GM13976 (cell line): ENCODE results near the gene DNAH1.
A peak's percentile ranks its signal among the peaks of the same experiment; 100 is the strongest.

Experiments used
- DNase-seq: peaks from one replicate; pipeline ENCODE4 v3.0.0; 2012; ENCODE audit warnings: low spot score
- in situ Hi-C: fragments of 300-500 bp; cut with MboI; formaldehyde crosslinking; loops from one replicate; pipeline ENCODE4 v1.12.0; 2022; ENCODE audit warnings: low sequenced_read_pairs, mixed read lengths, inconsistent platforms; ENCODE audit not compliant: unreplicated experiment
- TF ChIP-seq, protein P1 (sequence below): IDR thresholded peaks from 2 replicates; pipeline ENCODE4 v1.5.1; 2012; ENCODE audit warnings: borderline replicate concordance, mild to moderate bottlenecking; ENCODE audit not compliant: insufficient read depth; ENCODE audit errors: extremely low read depth, missing control alignments, control extremely low read depth

DNAH1 gene

DNA sequence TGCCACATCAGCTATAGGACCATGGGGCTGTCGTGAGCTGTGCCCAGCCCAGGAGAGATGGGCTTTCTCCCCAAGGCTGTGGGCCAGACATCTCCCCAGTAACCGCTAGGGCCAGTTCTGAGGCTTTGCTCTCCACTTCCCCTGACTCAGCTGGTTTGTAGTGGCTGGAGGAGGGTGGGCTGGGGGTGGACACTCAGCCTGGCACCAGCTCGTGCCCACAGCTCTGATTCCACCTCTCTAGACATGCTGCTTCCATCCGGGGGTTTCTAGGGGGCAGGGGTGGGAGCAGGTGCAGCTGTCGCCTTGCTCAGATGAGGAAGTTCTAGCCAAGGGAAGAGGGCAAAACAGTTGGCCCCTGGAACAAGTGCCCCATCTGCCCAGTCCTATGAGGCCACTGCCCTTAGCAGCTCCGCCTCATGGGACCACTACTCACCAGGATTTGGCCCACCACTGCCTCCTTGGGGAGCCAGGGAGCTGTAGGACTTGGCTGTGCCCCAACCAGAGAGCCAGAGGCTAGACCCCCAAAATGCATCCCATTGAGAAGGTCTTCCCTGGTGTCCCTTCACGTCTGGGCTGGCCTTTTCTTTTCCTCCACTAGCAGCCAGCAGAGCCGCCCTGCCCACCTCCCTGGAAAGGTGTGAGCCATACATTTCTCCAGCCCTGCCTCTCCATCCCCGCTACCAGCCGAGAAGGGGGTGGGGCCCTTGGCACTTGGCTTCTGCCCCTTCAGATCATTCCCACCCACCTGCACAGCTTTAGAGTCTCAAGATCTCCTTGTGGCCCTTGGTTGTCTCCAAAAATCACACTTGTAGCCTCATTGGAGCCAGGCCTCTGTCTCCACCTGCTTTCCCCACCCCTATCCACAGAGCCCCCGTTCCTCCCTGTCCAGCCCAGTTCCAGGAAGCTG lies 18.6 kb upstream of the DNAH1 start:
- TF ChIP-seq, protein P1, sequence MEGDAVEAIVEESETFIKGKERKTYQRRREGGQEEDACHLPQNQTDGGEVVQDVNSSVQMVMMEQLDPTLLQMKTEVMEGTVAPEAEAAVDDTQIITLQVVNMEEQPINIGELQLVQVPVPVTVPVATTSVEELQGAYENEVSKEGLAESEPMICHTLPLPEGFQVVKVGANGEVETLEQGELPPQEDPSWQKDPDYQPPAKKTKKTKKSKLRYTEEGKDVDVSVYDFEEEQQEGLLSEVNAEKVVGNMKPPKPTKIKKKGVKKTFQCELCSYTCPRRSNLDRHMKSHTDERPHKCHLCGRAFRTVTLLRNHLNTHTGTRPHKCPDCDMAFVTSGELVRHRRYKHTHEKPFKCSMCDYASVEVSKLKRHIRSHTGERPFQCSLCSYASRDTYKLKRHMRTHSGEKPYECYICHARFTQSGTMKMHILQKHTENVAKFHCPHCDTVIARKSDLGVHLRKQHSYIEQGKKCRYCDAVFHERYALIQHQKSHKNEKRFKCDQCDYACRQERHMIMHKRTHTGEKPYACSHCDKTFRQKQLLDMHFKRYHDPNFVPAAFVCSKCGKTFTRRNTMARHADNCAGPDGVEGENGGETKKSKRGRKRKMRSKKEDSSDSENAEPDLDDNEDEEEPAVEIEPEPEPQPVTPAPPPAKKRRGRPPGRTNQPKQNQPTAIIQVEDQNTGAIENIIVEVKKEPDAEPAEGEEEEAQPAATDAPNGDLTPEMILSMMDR = no peak
- no peak for DNase-seq
- in situ Hi-C loops = no loop called here

DNA sequence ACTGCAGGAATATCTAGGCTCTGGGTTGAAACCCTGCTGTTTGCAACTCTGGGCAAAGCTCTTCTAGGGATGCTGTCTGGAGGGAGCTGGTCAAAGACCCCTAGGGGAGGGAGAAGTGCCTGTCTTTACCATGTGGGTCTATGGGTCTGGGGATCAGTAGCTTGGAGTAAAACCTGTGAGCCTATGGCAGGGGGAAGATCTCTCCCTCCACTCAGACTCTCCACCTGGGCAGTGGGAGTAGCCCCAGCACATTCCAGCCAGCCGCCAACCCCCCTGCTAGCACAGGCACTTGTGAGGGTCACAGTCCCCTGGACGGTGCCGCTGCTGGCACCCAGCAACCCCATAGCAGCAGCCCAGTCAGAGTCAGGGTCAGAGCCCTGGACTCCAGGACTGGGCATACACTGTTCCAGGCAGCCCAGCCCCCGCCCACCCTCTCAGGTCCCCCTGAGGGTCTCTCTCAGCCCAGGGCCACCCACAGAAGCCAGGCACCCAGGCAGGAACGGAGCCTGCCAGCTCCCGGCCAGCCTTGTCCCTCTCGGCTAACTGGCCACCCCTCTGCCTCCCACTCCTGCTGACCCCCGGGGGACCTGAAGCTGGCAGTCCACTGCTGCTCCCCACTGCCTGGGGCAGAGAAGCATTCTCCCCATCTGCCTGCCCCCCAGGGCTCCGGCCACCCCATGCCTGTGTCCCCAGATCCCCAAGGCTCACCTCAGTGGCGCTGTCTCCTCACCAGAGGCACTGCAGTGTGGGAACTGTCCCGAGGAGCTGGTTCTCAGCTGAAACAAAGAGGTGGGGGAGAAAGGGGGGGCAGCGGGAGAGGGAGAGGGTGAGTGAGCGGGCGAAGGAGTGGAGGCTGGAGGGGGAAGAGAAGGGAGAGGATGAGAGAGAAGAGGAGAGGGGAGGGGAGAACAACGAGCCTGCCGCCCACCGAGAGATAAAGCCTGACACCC lies 17.7 kb upstream of the DNAH1 start:
- in situ Hi-C loops = no loop called here
- TF ChIP-seq, protein P1 = no peak
- DNase-seq = no peak

DNA sequence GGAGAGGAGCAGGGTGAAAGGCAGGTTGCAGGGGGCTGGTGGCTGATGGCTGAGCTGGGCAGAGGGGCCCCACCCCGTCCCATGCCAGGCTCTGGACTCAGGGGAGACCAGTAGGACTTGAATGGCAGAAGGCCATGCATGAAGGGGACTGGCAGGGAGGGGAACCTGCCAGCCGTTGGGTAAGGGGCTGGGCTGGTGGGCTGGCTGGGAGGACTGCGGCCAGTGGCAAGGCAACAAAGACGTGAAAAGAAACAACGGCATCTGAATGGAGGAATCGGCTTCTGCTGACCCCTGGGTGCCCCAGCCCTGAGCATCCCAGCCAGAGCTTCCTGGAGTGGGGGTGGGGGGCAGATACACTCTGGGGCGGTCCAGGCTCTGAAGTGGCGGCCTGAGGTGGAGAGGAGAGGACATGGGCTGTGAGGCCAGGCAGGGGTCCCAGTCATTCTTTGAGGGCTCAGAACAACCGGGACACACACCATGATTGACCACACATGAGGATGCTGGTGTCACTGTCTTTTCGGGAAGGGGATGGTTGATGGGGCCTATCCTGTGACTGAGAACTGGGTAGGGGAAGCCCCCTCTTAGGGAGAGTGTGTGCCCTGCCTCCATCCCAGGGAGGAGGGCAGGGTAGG lies 16.8 kb upstream of the DNAH1 start:
- in situ Hi-C loops = no loop called here
- TF ChIP-seq, protein P1 = no peak
- no peak for DNase-seq

GRCh38 chr3:52299879-52300611 lies 16.1 kb upstream of the DNAH1 start:
- TF ChIP-seq, protein P1 = no peak
- in situ Hi-C loops = no loop called here
- DNase-seq = peak; percentile 74

DNA sequence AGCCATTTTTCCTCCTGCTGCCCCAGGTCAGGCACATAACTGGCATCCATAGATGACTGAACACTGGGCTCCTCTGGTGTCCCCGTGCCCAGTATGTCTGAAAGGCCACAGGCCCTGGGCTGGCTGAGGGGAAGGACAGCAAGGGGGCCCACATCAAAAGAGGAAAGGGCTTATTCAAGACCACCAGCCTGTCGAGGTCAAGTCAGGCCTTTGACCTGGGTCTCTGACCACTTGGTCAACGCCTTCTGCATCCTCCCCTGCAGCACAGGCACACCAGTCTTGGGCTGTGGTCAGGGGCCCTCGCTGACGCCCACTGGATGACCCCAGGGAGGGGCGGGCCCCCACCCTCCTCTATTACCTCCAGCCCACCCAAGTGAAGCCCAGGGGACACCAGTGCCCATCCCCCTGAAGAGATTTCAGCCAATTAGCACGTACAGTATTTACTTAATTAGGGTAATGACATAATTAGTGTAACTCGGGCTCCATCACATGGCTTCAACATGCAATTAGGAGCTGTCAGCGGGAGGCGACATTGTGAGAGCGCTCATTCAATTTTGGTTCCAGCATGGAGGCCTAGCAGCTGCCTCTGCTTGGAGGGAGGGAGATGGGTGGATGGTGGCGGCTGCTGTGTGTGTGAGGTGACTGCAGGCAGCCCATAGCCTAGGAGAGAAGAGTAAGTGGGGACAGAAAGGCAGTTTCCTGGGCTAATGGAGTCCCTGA lies 13.5 kb upstream of the DNAH1 start:
- DNase-seq = no peak
- in situ Hi-C loops = no loop called here
- TF ChIP-seq, protein P1 = no peak
